Keratinocyte (primary cell): ENCODE measurements around the gene PRKCA. TPM values are rescaled to one million over a fixed set of nuclear protein-coding genes. Genes with fewer than 3 reads are reported as not detected.

ENCODE experiments used
- DNase-seq: peaks from one replicate; pipeline ENCODE4 v3.0.0-alpha.2; 2011; ENCODE audit warnings: low read depth, missing footprints, low spot score
- FAIRE-seq: peaks from 2 replicates; lab custom pipeline; 2011; peaks lifted over from hg19 to GRCh38; lab: Jason Lieb, UNC
- H2AFZ ChIP-seq: 2 replicates; pipeline ENCODE4 v1.6.0; 2012; ENCODE audit warnings: low read length, control low read depth, inconsistent platforms; ENCODE audit not compliant: control insufficient read depth
- H3K27ac ChIP-seq: 2 replicates; pipeline ENCODE4 v1.5.1; 2011; ENCODE audit warnings: low read length; ENCODE audit not compliant: control insufficient read depth, insufficient read depth
- H3K27me3 ChIP-seq: 3 replicates; pipeline ENCODE4 v1.6.0; 2011; ENCODE audit warnings: low read length; ENCODE audit not compliant: control insufficient read depth, insufficient read depth; ENCODE audit errors: extremely low read depth
- H3K36me3 ChIP-seq, 2 experiments: 2 replicates in 1 of 2; 3 replicates in 1 of 2; pipeline ENCODE4 v1.5.1; 2011; ENCODE audit warnings: low read length in 2 of 2, mild to moderate bottlenecking in 1 of 2; ENCODE audit not compliant: control insufficient read depth in 2 of 2, insufficient read depth in 2 of 2; ENCODE audit errors: extremely low read depth in 1 of 2
- H3K4me1 ChIP-seq: 3 replicates; pipeline ENCODE4 v1.5.1; 2011; ENCODE audit warnings: low read length; ENCODE audit not compliant: control insufficient read depth, insufficient read depth; ENCODE audit errors: extremely low read depth
- H3K4me2 ChIP-seq: 3 replicates; pipeline ENCODE4 v1.6.0; 2011; ENCODE audit warnings: low read depth, low read length; ENCODE audit not compliant: control insufficient read depth, insufficient read depth; ENCODE audit errors: extremely low read depth
- H3K4me3 ChIP-seq, 3 experiments: fragments of 200-600 bp in 1 of 3; sonication (generic) in 1 of 3; 2 replicates in 2 of 3; 3 replicates in 1 of 3; pipeline ENCODE4 v1.5.1; 2011 to 2016; ENCODE audit warnings: low read length in 3 of 3, mild to moderate bottlenecking in 3 of 3, control low read depth in 2 of 3, inconsistent platforms in 1 of 3, low read depth in 1 of 3, mixed read lengths in 1 of 3, mixed run types in 1 of 3, moderate library complexity in 1 of 3; ENCODE audit not compliant: control insufficient read depth in 2 of 3, insufficient read depth in 2 of 3; ENCODE audit errors: extremely low read depth in 1 of 3
- H3K79me2 ChIP-seq: 2 replicates; pipeline ENCODE4 v1.6.0; 2012; ENCODE audit warnings: low read length; ENCODE audit not compliant: control insufficient read depth, insufficient read depth
- H3K9ac ChIP-seq: 3 replicates; pipeline ENCODE4 v1.6.0; 2011; ENCODE audit warnings: low read length; ENCODE audit not compliant: control insufficient read depth, insufficient read depth; ENCODE audit errors: extremely low read depth
- H3K9me1 ChIP-seq: 3 replicates; pipeline ENCODE4 v1.6.0; 2011; ENCODE audit warnings: low read length; ENCODE audit not compliant: control insufficient read depth, insufficient read depth; ENCODE audit errors: extremely low read depth
- H3K9me3 ChIP-seq: 2 replicates; pipeline ENCODE4 v1.5.1; 2012; ENCODE audit warnings: low read depth, low read length; ENCODE audit not compliant: control insufficient read depth
- H4K20me1 ChIP-seq: 3 replicates; pipeline ENCODE4 v1.6.0; 2011; ENCODE audit warnings: low read length; ENCODE audit not compliant: control insufficient read depth, insufficient read depth; ENCODE audit errors: extremely low read depth
- EZH2 ChIP-seq: IDR thresholded peaks from one replicate; pipeline ENCODE4 v1.6.1; 2012; ENCODE audit warnings: inconsistent platforms, mild to moderate bottlenecking, low read length, moderate library complexity
- dilution Hi-C: fragments of 300-500 bp; cut with MboI; formaldehyde crosslinking; loops from one replicate; pipeline ENCODE4 v1.7.0; 2020; ENCODE audit warnings: low sequenced_read_pairs; ENCODE audit not compliant: extremely low pct_ligation_motif_present
- polyA plus RNA-seq, 5 experiments: library from polyadenylated mRNA; depleted of rRNA in 3 of 5; stranded (reverse) in 3 of 5; stranded (forward) in 1 of 5; unstranded in 1 of 5; fragments of >200 nt; gene quantifications; 1 replicate in 1 of 5; 2 replicates in 3 of 5; 3 replicates in 1 of 5; pipeline versions ENCODE4 v1.2.1 to v1.2.3, GENCODE V29; 2011 to 2012; ENCODE audit warnings: missing spikeins in 2 of 5, low read depth in 1 of 5, low replicate concordance in 1 of 5
- TF ChIP-seq, protein P1 (sequence below), 3 experiments: IDR thresholded peaks in 1 of 3; conservative IDR thresholded peaks in 1 of 3; optimal IDR thresholded peaks in 1 of 3; 2 replicates in 2 of 3; 3 replicates in 1 of 3; pipeline versions ENCODE3 to v1.5.1; 2011; ENCODE audit warnings: low read length in 3 of 3, mild to moderate bottlenecking in 3 of 3, moderate library complexity in 2 of 3, control low read depth in 1 of 3, inconsistent platforms in 1 of 3; ENCODE audit not compliant: insufficient read depth in 2 of 3; ENCODE audit errors: extremely low read depth in 1 of 3

Gene PRKCA
- polyA plus RNA-seq, 1 donor (not counting 4 experiments of a cell fraction or from before 2014, with no cell fraction given): 3.6 TPM

DNA sequence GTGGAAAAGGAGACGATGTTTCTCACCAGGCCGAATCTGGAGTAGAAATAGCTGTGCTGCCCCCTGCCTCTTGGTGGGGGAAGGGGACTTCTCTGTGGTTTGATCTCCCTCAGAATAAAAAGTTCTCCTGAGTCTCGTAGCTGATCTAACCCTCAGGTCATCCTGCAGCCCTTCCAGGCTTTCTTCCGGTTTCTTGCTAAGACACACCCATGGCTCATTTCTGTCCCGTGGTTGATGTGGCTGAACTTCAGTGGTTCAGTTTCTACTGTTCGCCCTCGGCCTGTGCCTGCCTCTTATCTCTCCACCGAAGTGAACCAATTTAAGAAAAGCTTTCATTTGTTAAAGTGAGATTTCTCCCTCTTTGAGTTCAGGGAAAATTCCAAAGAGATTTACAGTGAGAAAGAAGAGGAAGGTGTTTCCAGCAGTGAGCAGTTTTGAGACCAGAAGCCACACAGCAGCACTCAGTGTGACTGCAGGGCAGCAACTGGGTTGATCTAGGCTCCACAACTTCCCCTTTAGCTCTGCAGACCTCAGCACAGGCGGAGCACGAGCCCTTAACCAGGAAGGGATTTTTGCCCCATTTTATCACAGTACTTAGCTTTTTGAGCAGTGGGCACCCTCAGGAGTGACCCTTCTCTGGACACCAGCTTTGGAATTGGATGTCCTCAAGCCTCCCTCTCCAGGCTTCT lies 497.6 kb downstream of the PRKCA start:
- no peaks in the 10 kb centered on the region for H3K9me3 ChIP-seq
- H3K4me3 ChIP-seq: no peak overlapping the region
- dilution Hi-C loops: no loop called here
- FAIRE-seq (no peak), DNase-seq (no peak)
- H3K36me3 ChIP-seq: no peaks in the 10 kb centered on the region
- H3K79me2 ChIP-seq: no peaks in the 10 kb centered on the region
- H3K9ac ChIP-seq: no peak overlapping the region
- no peak overlapping the region for H3K4me2 ChIP-seq
- no peaks in the 10 kb centered on the region for H3K27me3 ChIP-seq
- H3K9me1 ChIP-seq: no peaks in the 10 kb centered on the region
- no peaks in the 10 kb centered on the region for H3K4me1 ChIP-seq
- H3K27ac ChIP-seq: no peak overlapping the region
- H4K20me1 ChIP-seq: no peaks in the 10 kb centered on the region
- H2AFZ ChIP-seq: no peak overlapping the region
- no peak for TF ChIP-seq EZH2
- TF ChIP-seq, protein P1, sequence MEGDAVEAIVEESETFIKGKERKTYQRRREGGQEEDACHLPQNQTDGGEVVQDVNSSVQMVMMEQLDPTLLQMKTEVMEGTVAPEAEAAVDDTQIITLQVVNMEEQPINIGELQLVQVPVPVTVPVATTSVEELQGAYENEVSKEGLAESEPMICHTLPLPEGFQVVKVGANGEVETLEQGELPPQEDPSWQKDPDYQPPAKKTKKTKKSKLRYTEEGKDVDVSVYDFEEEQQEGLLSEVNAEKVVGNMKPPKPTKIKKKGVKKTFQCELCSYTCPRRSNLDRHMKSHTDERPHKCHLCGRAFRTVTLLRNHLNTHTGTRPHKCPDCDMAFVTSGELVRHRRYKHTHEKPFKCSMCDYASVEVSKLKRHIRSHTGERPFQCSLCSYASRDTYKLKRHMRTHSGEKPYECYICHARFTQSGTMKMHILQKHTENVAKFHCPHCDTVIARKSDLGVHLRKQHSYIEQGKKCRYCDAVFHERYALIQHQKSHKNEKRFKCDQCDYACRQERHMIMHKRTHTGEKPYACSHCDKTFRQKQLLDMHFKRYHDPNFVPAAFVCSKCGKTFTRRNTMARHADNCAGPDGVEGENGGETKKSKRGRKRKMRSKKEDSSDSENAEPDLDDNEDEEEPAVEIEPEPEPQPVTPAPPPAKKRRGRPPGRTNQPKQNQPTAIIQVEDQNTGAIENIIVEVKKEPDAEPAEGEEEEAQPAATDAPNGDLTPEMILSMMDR (optimal IDR thresholded peaks at IDR 0.05 in 1 of 3, IDR thresholded peaks at IDR 0.05 in 1 of 3, conservative IDR thresholded peaks at IDR 0.05 in 1 of 3; ENCODE audit: extremely low read depth in 1 of 3, insufficient read depth in 2 of 3, low read length in 3 of 3): no peak

DNA sequence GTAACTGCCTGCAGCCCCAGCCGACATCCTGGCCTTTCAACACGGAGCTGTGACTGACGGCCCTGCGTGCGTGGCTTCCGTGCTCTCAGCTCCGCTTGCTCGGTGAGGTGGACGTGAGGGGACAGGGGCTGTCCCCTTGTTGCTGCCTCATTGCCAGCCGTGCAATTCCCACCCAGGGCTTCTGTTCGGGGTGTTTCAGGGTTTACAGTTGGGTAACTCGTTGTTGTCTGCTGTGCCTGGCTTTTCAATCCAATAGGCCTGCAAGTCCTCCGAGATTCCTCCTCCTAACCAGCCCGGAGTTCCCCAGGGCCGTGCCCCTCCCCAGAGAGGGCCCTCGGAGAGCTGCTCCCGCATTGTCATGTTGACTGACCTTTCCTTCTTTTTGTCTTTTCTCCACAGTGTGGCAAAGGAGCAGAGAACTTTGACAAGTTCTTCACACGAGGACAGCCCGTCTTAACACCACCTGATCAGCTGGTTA lies 501.1 kb downstream of the PRKCA start:
- dilution Hi-C loops: no loop called here
- Histone ChIP-seq H3K27me3 (no peaks in the 10 kb centered on the region), H3K79me2 (no peaks in the 10 kb centered on the region), H3K9me1 (no peaks in the 10 kb centered on the region), H3K9ac (no peak overlapping the region), H3K4me2 (no peak overlapping the region), H3K27ac (no peak overlapping the region), H4K20me1 (no peaks in the 10 kb centered on the region), H2AFZ (no peak overlapping the region), H3K4me3 (no peak overlapping the region), H3K36me3 (no peaks in the 10 kb centered on the region), H3K4me1 (no peaks in the 10 kb centered on the region), H3K9me3 (no peaks in the 10 kb centered on the region)
- TF ChIP-seq EZH2: no peak
- TF ChIP-seq, protein P1 (optimal IDR thresholded peaks at IDR 0.05 in 1 of 3, IDR thresholded peaks at IDR 0.05 in 1 of 3, conservative IDR thresholded peaks at IDR 0.05 in 1 of 3; ENCODE audit: extremely low read depth in 1 of 3, insufficient read depth in 2 of 3, low read length in 3 of 3): no peak
- no peak for FAIRE-seq
- DNase-seq: no peak
